ENCODE data around the gene MYO5C. TPM values are rescaled to one million over a fixed set of nuclear protein-coding genes. Genes with fewer than 3 reads are reported as not detected.

MYO5C gene
- total RNA-seq, 1 experiment from 2014 or later: 28.2 TPM

DNA sequence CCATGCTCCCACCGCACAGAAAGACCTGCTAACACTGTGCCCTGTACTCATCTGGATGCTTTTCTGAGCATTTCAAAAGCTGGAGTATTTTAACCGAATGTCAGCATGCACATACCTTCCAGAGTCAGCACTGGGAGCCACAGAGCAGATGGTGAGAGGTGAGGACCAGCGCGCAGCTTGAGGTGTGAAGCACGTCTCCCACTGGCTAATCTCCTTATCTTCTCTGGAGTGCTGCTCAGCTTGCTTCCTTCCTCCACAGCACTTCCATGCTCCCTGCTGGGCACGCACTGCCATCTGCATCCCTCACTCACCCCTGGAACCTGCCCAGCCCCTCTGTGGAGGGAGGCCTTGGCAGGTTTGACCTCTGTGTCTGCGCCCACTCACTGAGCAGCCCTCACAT lies 104.4 kb downstream of the MYO5C start, which contains the start of gene GNB5:
Gene GNB5, minus strand, starts transcription at position 186 of the 400 bp plus-strand sequence. CDS start 6,716 bp downstream, outside the sequence.
- H3K27ac ChIP-seq (ENCODE audit: low read length): no peak within 1 kb of the TSS
- H3K4me1 ChIP-seq (ENCODE audit: control insufficient read depth, insufficient read depth, low read length): no peaks in the 10 kb centered on the region
- ChIA-PET CTCF (interaction anchor here (0.7 kb wide), 1 partner anchor 85 kb away, joined by 3 read pairs; no protein-coding TSS in a partner anchor), POLR2A (interaction anchor here (0.6 kb wide), 1 partner anchor 261 kb away, joined by 10 read pairs; no protein-coding TSS in a partner anchor)
- no TSS peak for BruUV-seq (replicated peaks)
- H3K9me3 ChIP-seq (ENCODE audit: control insufficient read depth, insufficient read depth, low read depth, low read length): no peaks in the 10 kb centered on the region
- H3K27me3 ChIP-seq (ENCODE audit: control insufficient read depth, insufficient read depth, low read length): no peaks in the 10 kb centered on the region
- TF ChIP-seq TCF7L2 (IDR thresholded peaks at IDR 0.05; ENCODE audit: low read depth, low read length) (no peak), POLR2AphosphoS5 (IDR thresholded peaks at IDR 0.05; ENCODE audit: low read depth, low read length) (no peak)
- TF ChIP-seq, protein P1, sequence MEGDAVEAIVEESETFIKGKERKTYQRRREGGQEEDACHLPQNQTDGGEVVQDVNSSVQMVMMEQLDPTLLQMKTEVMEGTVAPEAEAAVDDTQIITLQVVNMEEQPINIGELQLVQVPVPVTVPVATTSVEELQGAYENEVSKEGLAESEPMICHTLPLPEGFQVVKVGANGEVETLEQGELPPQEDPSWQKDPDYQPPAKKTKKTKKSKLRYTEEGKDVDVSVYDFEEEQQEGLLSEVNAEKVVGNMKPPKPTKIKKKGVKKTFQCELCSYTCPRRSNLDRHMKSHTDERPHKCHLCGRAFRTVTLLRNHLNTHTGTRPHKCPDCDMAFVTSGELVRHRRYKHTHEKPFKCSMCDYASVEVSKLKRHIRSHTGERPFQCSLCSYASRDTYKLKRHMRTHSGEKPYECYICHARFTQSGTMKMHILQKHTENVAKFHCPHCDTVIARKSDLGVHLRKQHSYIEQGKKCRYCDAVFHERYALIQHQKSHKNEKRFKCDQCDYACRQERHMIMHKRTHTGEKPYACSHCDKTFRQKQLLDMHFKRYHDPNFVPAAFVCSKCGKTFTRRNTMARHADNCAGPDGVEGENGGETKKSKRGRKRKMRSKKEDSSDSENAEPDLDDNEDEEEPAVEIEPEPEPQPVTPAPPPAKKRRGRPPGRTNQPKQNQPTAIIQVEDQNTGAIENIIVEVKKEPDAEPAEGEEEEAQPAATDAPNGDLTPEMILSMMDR (IDR thresholded peaks at IDR 0.05): no peak
- TF ChIP-seq, protein P2, sequence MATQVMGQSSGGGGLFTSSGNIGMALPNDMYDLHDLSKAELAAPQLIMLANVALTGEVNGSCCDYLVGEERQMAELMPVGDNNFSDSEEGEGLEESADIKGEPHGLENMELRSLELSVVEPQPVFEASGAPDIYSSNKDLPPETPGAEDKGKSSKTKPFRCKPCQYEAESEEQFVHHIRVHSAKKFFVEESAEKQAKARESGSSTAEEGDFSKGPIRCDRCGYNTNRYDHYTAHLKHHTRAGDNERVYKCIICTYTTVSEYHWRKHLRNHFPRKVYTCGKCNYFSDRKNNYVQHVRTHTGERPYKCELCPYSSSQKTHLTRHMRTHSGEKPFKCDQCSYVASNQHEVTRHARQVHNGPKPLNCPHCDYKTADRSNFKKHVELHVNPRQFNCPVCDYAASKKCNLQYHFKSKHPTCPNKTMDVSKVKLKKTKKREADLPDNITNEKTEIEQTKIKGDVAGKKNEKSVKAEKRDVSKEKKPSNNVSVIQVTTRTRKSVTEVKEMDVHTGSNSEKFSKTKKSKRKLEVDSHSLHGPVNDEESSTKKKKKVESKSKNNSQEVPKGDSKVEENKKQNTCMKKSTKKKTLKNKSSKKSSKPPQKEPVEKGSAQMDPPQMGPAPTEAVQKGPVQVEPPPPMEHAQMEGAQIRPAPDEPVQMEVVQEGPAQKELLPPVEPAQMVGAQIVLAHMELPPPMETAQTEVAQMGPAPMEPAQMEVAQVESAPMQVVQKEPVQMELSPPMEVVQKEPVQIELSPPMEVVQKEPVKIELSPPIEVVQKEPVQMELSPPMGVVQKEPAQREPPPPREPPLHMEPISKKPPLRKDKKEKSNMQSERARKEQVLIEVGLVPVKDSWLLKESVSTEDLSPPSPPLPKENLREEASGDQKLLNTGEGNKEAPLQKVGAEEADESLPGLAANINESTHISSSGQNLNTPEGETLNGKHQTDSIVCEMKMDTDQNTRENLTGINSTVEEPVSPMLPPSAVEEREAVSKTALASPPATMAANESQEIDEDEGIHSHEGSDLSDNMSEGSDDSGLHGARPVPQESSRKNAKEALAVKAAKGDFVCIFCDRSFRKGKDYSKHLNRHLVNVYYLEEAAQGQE (IDR thresholded peaks at IDR 0.05; ENCODE audit: insufficient read depth in 1 of 2, low read depth in 2 of 2, low read length in 1 of 2): no peak
- intact Hi-C loops (cut with micrococcal nuclease; ENCODE audit: unreplicated experiment) (no loop called here), in situ Hi-C loops (cut with HindIII; ENCODE audit: low pct_unique_long_range_greater_than_20kb, low sequenced_read_pairs) (no loop called here)
- no peak for DNase-seq (ENCODE audit: low read depth, low spot score)
- ATAC-seq: 0 out of 2 replicates have a peak, but pooled peaks have one; percentile 38
- no peaks in the 10 kb centered on the region for H3K36me3 ChIP-seq (ENCODE audit: control insufficient read depth, insufficient read depth, low read length)
- no peak within 1 kb of the TSS for H3K4me3 ChIP-seq (ENCODE audit: low read depth in 2 of 2, low read length in 2 of 2)

DNA sequence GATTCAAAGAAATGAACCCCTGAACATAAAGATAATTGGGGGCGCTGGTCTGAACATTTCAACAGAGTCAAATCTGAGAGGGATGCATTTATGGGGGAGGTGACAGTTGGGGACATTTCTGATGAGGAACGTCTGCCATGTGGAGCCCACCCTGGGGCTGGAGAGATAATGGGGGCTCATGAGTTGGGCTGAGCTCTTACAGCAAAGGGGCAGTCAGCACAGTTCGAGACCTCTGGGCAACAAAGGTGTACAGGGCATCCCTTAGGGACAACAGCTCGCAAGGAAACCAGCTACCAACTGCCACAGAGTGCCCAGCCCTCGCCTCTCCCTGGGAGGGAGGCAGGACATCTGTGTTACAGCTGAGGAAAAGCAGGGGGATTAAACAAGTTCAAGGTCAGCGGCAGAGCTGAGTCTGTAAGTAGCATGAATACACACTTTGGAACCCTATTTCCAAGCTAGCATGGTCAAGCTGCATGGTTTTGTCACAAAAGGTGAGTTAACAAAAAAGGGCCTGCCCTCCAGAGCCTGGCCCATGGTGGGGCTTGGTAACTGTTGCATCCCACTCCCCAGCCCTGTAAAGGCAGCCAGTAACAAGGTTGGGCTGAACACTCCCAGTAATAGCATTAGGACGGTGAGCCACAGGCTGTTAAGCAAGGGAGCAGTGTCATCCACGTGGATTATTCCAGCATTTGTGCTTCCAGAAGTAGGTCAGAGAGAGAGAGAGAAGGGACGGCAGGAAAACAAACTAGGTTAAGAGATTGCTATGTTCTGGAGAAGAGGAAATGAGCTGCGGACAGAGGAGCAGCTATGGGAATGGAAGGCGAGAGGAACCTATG lies 108.7 kb downstream of the MYO5C start:
- Histone ChIP-seq H3K4me3 (ENCODE audit: low read depth in 2 of 2, low read length in 2 of 2) (no peak overlapping the region), H3K27me3 (ENCODE audit: control insufficient read depth, insufficient read depth, low read length) (no peaks in the 10 kb centered on the region), H3K27ac (ENCODE audit: low read length) (no peak overlapping the region), H3K4me1 (ENCODE audit: control insufficient read depth, insufficient read depth, low read length) (no peaks in the 10 kb centered on the region), H3K9me3 (ENCODE audit: control insufficient read depth, insufficient read depth, low read depth, low read length) (no peaks in the 10 kb centered on the region), H3K36me3 (ENCODE audit: control insufficient read depth, insufficient read depth, low read length) (no peaks in the 10 kb centered on the region)
- CTCF ChIA-PET: interaction anchor here (0.7 kb wide), 1 partner anchor 21 kb away, joined by 6 read pairs; no protein-coding TSS in a partner anchor
- TF ChIP-seq, protein P1 (IDR thresholded peaks at IDR 0.05): no peak
- no peak for TF ChIP-seq TCF7L2 (IDR thresholded peaks at IDR 0.05; ENCODE audit: low read depth, low read length)
- TF ChIP-seq, protein P2 (IDR thresholded peaks at IDR 0.05; ENCODE audit: insufficient read depth in 1 of 2, low read depth in 2 of 2, low read length in 1 of 2): no peak
- TF ChIP-seq SIN3A (IDR thresholded peaks at IDR 0.05; ENCODE audit: borderline replicate concordance, insufficient read depth, low read depth, low read length): no peak
- TF ChIP-seq POLR2AphosphoS5 (IDR thresholded peaks at IDR 0.05; ENCODE audit: low read depth, low read length): no peak
- DNase-seq (ENCODE audit: low read depth, low spot score) (no peak), ATAC-seq (no peak)
- in situ Hi-C loops (cut with HindIII; ENCODE audit: low pct_unique_long_range_greater_than_20kb, low sequenced_read_pairs): no loop called here
- no TSS peak for BruUV-seq (replicated peaks)
- intact Hi-C loops (cut with micrococcal nuclease; ENCODE audit: unreplicated experiment): no loop called here
- POLR2A ChIA-PET: no interaction called here

Data from Panc1 (cell line).